Activated T-cell treated with anti-CD3 and anti-CD28 coated beads for 48 hours (primary cell): Measurements from ENCODE around the gene TTLL11.

ENCODE experiments used
- DNase-seq: peaks from one replicate; pipeline ENCODE4 v3.0.0-alpha.2; 2020; ENCODE audit warnings: low read depth

TTLL11 gene

GRCh38 chr9:121880343-121880898 is 212.7 kb downstream of the TTLL11 start:
- no peak for DNase-seq

GRCh38 chr9:121878271-121878822 is 214.8 kb downstream of the TTLL11 start:
- DNase-seq = no peak

- DNase-seq = no peak
These were observed 216.3 kb downstream of the TTLL11 start for GRCh38 chr9:121876658-121877271.

GRCh38 chr9:121876255-121876654 is 216.9 kb downstream of the TTLL11 start:
- no peak for DNase-seq

- DNase-seq = no peak
These were observed 218.6 kb downstream of the TTLL11 start for GRCh38 chr9:121874524-121874923.

- DNase-seq = no peak
These were observed 221.6 kb downstream of the TTLL11 start for GRCh38 chr9:121871431-121872025.

GRCh38 chr9:121870271-121870670 is 222.8 kb downstream of the TTLL11 start:
- no peak for DNase-seq

GRCh38 chr9:121868626-121869025 is 224.5 kb downstream of the TTLL11 start:
- DNase-seq = no peak

GRCh38 chr9:121866927-121867326 is 226.2 kb downstream of the TTLL11 start:
- no peak for DNase-seq

- no peak for DNase-seq
These were observed 227.2 kb downstream of the TTLL11 start for GRCh38 chr9:121865884-121866283.

GRCh38 chr9:121865060-121865459 is 228.0 kb downstream of the TTLL11 start:
- no peak for DNase-seq

- DNase-seq = no peak
These were observed 229.2 kb downstream of the TTLL11 start for GRCh38 chr9:121863955-121864354.

- no peak for DNase-seq
These were observed 230.5 kb downstream of the TTLL11 start for GRCh38 chr9:121862371-121863332.

GRCh38 chr9:121861501-121862180 is 231.5 kb downstream of the TTLL11 start:
- DNase-seq = no peak

GRCh38 chr9:121860744-121861143 is 232.4 kb downstream of the TTLL11 start:
- no peak for DNase-seq

- DNase-seq = no peak
These were observed 232.9 kb downstream of the TTLL11 start for GRCh38 chr9:121860213-121860612.

- DNase-seq = no peak
These were observed 233.5 kb downstream of the TTLL11 start for GRCh38 chr9:121859646-121860045.

GRCh38 chr9:121858788-121859187 is 234.3 kb downstream of the TTLL11 start:
- DNase-seq = no peak

GRCh38 chr9:121857928-121858327 is 235.2 kb downstream of the TTLL11 start:
- no peak for DNase-seq

GRCh38 chr9:121855476-121855875 is 237.6 kb downstream of the TTLL11 start:
- DNase-seq = no peak

GRCh38 chr9:121853617-121854395 is 239.3 kb downstream of the TTLL11 start:
- no peak for DNase-seq
